ENCODE measurements around the gene CRACDL. TPM values are rescaled to one million over a fixed set of nuclear protein-coding genes. Genes with fewer than 3 reads are reported as not detected.

CRACDL gene
- total RNA-seq, 1 experiment from 2014 or later: 2.4 TPM

- TF ChIP-seq TCF7L2 (IDR thresholded peaks at IDR 0.05; ENCODE audit: low read depth, low read length) (no peak), POLR2AphosphoS5 (IDR thresholded peaks at IDR 0.05; ENCODE audit: low read depth, low read length) (no peak), SIN3A (IDR thresholded peaks at IDR 0.05; ENCODE audit: borderline replicate concordance, insufficient read depth, low read depth, low read length) (no peak), CTCF (IDR thresholded peaks at IDR 0.05) (no peak), REST (IDR thresholded peaks at IDR 0.05; ENCODE audit: insufficient read depth in 1 of 2, low read depth in 2 of 2, low read length in 1 of 2) (no peak)
- ATAC-seq (no peak), DNase-seq (ENCODE audit: low read depth, low spot score) (no peak)
- no TSS peak for BruUV-seq (replicated peaks)
- Histone ChIP-seq H3K27ac (ENCODE audit: low read length) (no peak overlapping the region), H3K36me3 (ENCODE audit: control insufficient read depth, insufficient read depth, low read length) (no peaks in the 10 kb centered on the region), H3K9me3 (ENCODE audit: control insufficient read depth, insufficient read depth, low read depth, low read length) (no peaks in the 10 kb centered on the region), H3K27me3 (ENCODE audit: control insufficient read depth, insufficient read depth, low read length) (no peaks in the 10 kb centered on the region), H3K4me1 (ENCODE audit: control insufficient read depth, insufficient read depth, low read length) (peaks cover 4% of the 10 kb centered on the region; the same call in 1 of the 2 replicates), H3K4me3 (ENCODE audit: low read depth in 2 of 2, low read length in 2 of 2) (no peak overlapping the region)
- ChIA-PET CTCF (no interaction called here), POLR2A (no interaction called here)
- in situ Hi-C loops (cut with HindIII; ENCODE audit: low pct_unique_long_range_greater_than_20kb, low sequenced_read_pairs): no loop called here
- intact Hi-C loops (cut with micrococcal nuclease; ENCODE audit: unreplicated experiment): no loop called here
These were observed 102.1 kb downstream of the CRACDL start for GRCh38 chr2:98833917-98834263.

- ChIA-PET POLR2A (no interaction called here), CTCF (no interaction called here)
- Histone ChIP-seq H3K27ac (ENCODE audit: low read length) (no peak overlapping the region), H3K9me3 (ENCODE audit: control insufficient read depth, insufficient read depth, low read depth, low read length) (no peaks in the 10 kb centered on the region), H3K27me3 (ENCODE audit: control insufficient read depth, insufficient read depth, low read length) (peaks cover under 1% of the 10 kb centered on the region; the same call in 1 of the 2 replicates), H3K4me3 (ENCODE audit: low read depth in 2 of 2, low read length in 2 of 2) (no peak overlapping the region), H3K4me1 (ENCODE audit: control insufficient read depth, insufficient read depth, low read length) (peaks cover 4% of the 10 kb centered on the region; the same call in 1 of the 2 replicates), H3K36me3 (ENCODE audit: control insufficient read depth, insufficient read depth, low read length) (no peaks in the 10 kb centered on the region)
- intact Hi-C loops (cut with micrococcal nuclease; ENCODE audit: unreplicated experiment) (no loop called here), in situ Hi-C loops (cut with HindIII; ENCODE audit: low pct_unique_long_range_greater_than_20kb, low sequenced_read_pairs) (no loop called here)
- DNase-seq (ENCODE audit: low read depth, low spot score) (no peak), ATAC-seq (no peak)
- TF ChIP-seq CTCF (IDR thresholded peaks at IDR 0.05) (no peak), REST (IDR thresholded peaks at IDR 0.05; ENCODE audit: insufficient read depth in 1 of 2, low read depth in 2 of 2, low read length in 1 of 2) (no peak), TCF7L2 (IDR thresholded peaks at IDR 0.05; ENCODE audit: low read depth, low read length) (no peak), SIN3A (IDR thresholded peaks at IDR 0.05; ENCODE audit: borderline replicate concordance, insufficient read depth, low read depth, low read length) (no peak), POLR2AphosphoS5 (IDR thresholded peaks at IDR 0.05; ENCODE audit: low read depth, low read length) (no peak)
- BruUV-seq (replicated peaks): no TSS peak
These were observed 102.7 kb downstream of the CRACDL start for GRCh38 chr2:98833172-98833916.

All from Panc1 (cell line).